ENCODE measurements around the gene UQCR10.

Gene UQCR10

DNA sequence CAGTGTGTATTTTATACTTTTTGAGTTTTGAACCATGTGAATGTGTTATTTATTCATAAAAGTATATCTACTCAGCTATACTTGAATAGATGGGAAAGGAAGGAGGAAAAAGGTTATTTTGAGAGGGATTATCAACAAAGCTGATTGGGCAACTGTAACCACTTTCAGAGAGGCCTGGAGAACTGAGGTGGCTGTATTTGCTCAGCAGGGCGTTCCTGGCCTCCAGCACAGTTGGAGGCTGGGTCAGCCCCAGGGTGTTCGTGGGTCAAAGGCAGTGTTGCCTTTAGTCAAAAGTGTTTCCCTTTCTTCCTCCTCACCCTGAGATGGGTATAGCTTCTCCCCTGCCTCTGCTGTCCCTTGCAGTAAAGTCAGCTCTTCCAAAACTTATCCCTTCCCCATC is 44.2 kb downstream of the UQCR10 start:
- DNase-seq (ENCODE audit: insufficient read length, low spot score) (no peak), FAIRE-seq (no peak)
- no peak for TF ChIP-seq POLR2A (IDR thresholded peaks at IDR 0.05; ENCODE audit: low read depth, low read length)

GRCh38 chr22:29813126-29813525 is 46.0 kb downstream of the UQCR10 start:
- DNase-seq (ENCODE audit: insufficient read length, low spot score) (no peak), FAIRE-seq (no peak)

DNA sequence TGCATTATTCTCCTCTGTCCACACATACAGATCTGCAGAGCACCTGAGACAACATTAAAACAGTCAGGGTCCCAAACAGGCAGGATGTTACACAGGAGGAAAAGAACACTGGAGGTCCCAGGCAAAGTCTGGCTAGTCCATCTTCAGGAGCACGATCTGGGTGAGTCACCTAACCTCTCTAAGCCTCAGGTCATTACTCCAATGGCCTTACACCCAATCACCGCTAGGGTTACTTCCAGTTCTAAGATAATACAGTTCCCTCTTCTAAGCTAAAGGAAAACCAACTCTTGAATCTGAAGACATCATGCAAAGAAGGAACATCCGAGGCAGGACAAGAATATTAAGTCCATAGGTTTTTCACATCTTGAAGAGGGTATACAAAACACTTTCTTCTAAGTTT is 46.4 kb downstream of the UQCR10 start:
- peak; percentile 41 for FAIRE-seq
- DNase-seq (ENCODE audit: insufficient read length, low spot score), result peak; percentile 42
- TF ChIP-seq POLR2A (IDR thresholded peaks at IDR 0.05; ENCODE audit: low read depth, low read length), result no peak

More at GRCh38 chr22:29813126-29813525, 46.0 kb downstream of the UQCR10 start:
- TF ChIP-seq POLR2A (IDR thresholded peaks at IDR 0.05; ENCODE audit: low read depth, low read length), result no peak

GRCh38 chr22:29814003-29814402 is 46.8 kb downstream of the UQCR10 start:
- DNase-seq (ENCODE audit: insufficient read length, low spot score), result no peak

DNA sequence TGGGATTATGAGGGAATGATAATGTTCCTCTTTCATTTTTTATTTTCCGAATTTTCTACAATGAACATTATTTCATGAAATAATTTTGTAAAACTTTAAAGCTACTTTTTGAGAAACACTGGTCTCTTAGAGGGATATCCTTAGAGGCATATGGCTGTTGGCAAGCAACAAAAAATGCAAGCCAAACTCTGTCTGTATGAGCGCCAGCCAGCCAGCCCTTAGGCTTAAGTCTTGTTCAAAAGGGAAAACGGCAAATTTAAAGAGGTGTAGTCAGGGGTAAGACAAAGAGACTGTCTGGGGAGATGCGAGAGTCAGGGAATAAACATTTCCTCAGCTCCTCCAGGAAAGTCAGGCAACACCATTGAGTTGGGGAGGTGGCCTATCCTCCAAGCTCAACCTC is 48.4 kb downstream of the UQCR10 start:
- TF ChIP-seq POLR2A (IDR thresholded peaks at IDR 0.05; ENCODE audit: low read depth, low read length), result no peak

More at GRCh38 chr22:29814003-29814402, 46.8 kb downstream of the UQCR10 start:
- no peak for FAIRE-seq
- no peak for TF ChIP-seq POLR2A (IDR thresholded peaks at IDR 0.05; ENCODE audit: low read depth, low read length)

GRCh38 chr22:29816128-29816527 is 49.0 kb downstream of the UQCR10 start:
- FAIRE-seq (no peak), DNase-seq (ENCODE audit: insufficient read length, low spot score) (no peak)
- TF ChIP-seq POLR2A (IDR thresholded peaks at IDR 0.05; ENCODE audit: low read depth, low read length), result no peak

More for the DNA sequence above, 48.4 kb downstream of the UQCR10 start:
- FAIRE-seq (no peak), DNase-seq (ENCODE audit: insufficient read length, low spot score) (no peak)

GRCh38 chr22:29816539-29816938 is 49.4 kb downstream of the UQCR10 start:
- DNase-seq (ENCODE audit: insufficient read length, low spot score), result no peak
- TF ChIP-seq POLR2A (IDR thresholded peaks at IDR 0.05; ENCODE audit: low read depth, low read length), result no peak
- no peak for FAIRE-seq

- no peak for TF ChIP-seq POLR2A (IDR thresholded peaks at IDR 0.05; ENCODE audit: low read depth, low read length)
- FAIRE-seq, result no peak
Observed at GRCh38 chr22:29816980-29817379, 49.8 kb downstream of the UQCR10 start.

GRCh38 chr22:29817724-29818123 is 50.6 kb downstream of the UQCR10 start:
- DNase-seq (ENCODE audit: insufficient read length, low spot score) (no peak), FAIRE-seq (no peak)
- no peak for TF ChIP-seq POLR2A (IDR thresholded peaks at IDR 0.05; ENCODE audit: low read depth, low read length)

More at GRCh38 chr22:29816980-29817379, 49.8 kb downstream of the UQCR10 start:
- no peak for DNase-seq (ENCODE audit: insufficient read length, low spot score)

- FAIRE-seq (no peak), DNase-seq (ENCODE audit: insufficient read length, low spot score) (no peak)
- TF ChIP-seq POLR2A (IDR thresholded peaks at IDR 0.05; ENCODE audit: low read depth, low read length), result no peak
Observed at GRCh38 chr22:29819501-29819900, 52.3 kb downstream of the UQCR10 start.

Data from H54 (cell line).